GM12878 (cell line): ENCODE results near the gene MEDAG. TPM values are rescaled to one million over a fixed set of nuclear protein-coding genes. Genes with fewer than 3 reads are reported as not detected.

Source experiments
- ATAC-seq: fragments of 200-7000 bp; cut with Tn5 transposase; 3 replicates; pipeline ENCODE4 v1.9.1; 2020; ENCODE audit warnings: mild to moderate bottlenecking, moderate library complexity
- BruUV-seq: library from RNA; stranded (reverse); fragments of 400-500 nt; replicated peaks from 2 replicates; lab custom pipeline; 2021; lab: Mats Ljungman, UMichigan
- CTCF ChIA-PET: fragments of 300-600 bp; sonication (Branson Sonifier 250); formaldehyde crosslinking; extraction: SDS; loops from one replicate; lab custom pipeline; 2021; ENCODE audit warnings: inconsistent platforms; lab: Yijun Ruan, JAX
- POLR2A ChIA-PET: fragments of 350-600 bp; formaldehyde crosslinking; extraction: SDS; loops from one replicate; lab custom pipeline; 2021; ENCODE audit warnings: inconsistent platforms; lab: Charles Lee
- RAD21 ChIA-PET: fragments of 300-600 bp; sonication (Branson Sonifier 250); formaldehyde crosslinking; loops from one replicate; lab custom pipeline; 2023; ENCODE audit warnings: antibody characterized with exemption; ENCODE audit not compliant: unreplicated experiment; lab: Charles Lee
- SMC1A ChIA-PET: fragments of 300-600 bp; sonication (Branson Sonifier 250); formaldehyde crosslinking; loops from one replicate; lab custom pipeline; 2023; ENCODE audit not compliant: unreplicated experiment, uncharacterized antibody; lab: Charles Lee
- DNase-seq: peaks from one replicate; pipeline ENCODE4 v3.0.0-alpha.2; 2011; ENCODE audit warnings: low read depth, low spot score
- FAIRE-seq: peaks from 3 replicates; lab custom pipeline; 2011; peaks lifted over from hg19 to GRCh38; lab: Jason Lieb, UNC
- H2AFZ ChIP-seq: 2 replicates; pipeline ENCODE4 v1.6.0; 2011; ENCODE audit warnings: low read depth, low read length, control low read depth; ENCODE audit not compliant: control insufficient read depth
- H3K27ac ChIP-seq: 2 replicates; pipeline ENCODE4 v1.5.1; 2011; ENCODE audit warnings: control low read depth; ENCODE audit not compliant: control insufficient read depth, insufficient read depth
- H3K27me3 ChIP-seq, 2 experiments: replicated peaks in 1 of 2; 2 replicates each; pipeline versions ENCODE4 v1.6.0 to v1.6.1; 2011; ENCODE audit warnings: low read length in 1 of 2; ENCODE audit not compliant: control insufficient read depth in 2 of 2, insufficient read depth in 2 of 2
- H3K36me3 ChIP-seq, 2 experiments: 2 replicates each; pipeline ENCODE4 v1.5.1; 2011; ENCODE audit warnings: low read length in 1 of 2; ENCODE audit not compliant: control insufficient read depth in 2 of 2, insufficient read depth in 2 of 2
- H3K4me1 ChIP-seq: 2 replicates; pipeline ENCODE4 v1.6.1; 2011; ENCODE audit warnings: mild to moderate bottlenecking, low read length, moderate library complexity, mixed read lengths; ENCODE audit not compliant: control insufficient read depth, insufficient read depth
- H3K4me2 ChIP-seq: 2 replicates; pipeline ENCODE4 v1.6.0; 2011; ENCODE audit warnings: control low read depth; ENCODE audit not compliant: control insufficient read depth, insufficient read depth
- H3K4me3 ChIP-seq: fragments of 200-600 bp; sonication (generic); 2 replicates; pipeline ENCODE4 v1.5.1; 2016
- H3K79me2 ChIP-seq: 2 replicates; pipeline ENCODE4 v1.6.0; 2011; ENCODE audit warnings: low read length; ENCODE audit not compliant: control insufficient read depth, insufficient read depth
- H3K9ac ChIP-seq: 2 replicates; pipeline ENCODE4 v1.8.0; 2011; ENCODE audit warnings: low read length, control low read depth, mixed read lengths; ENCODE audit not compliant: control insufficient read depth, insufficient read depth
- H3K9me3 ChIP-seq: replicated peaks from 3 replicates; pipeline ENCODE4 v1.5.1; 2011; ENCODE audit warnings: mild to moderate bottlenecking, low read length; ENCODE audit not compliant: control insufficient read depth, insufficient read depth
- H4K20me1 ChIP-seq: 2 replicates; pipeline ENCODE4 v1.6.0; 2011; ENCODE audit not compliant: control insufficient read depth, insufficient read depth
- CTCF ChIP-seq, 3 experiments: IDR thresholded peaks in 2 of 3; conservative IDR thresholded peaks in 1 of 3; 2 replicates each; pipeline ENCODE4 v1.5.1; 2011; ENCODE audit warnings: low read depth in 3 of 3, low read length in 3 of 3, mild to moderate bottlenecking in 3 of 3, control low read depth in 2 of 3, moderate library complexity in 2 of 3, inconsistent platforms in 1 of 3, mixed read lengths in 1 of 3; ENCODE audit not compliant: control insufficient read depth in 2 of 3, insufficient read depth in 1 of 3; ENCODE audit errors: extremely low read depth in 1 of 3
- HDAC6 ChIP-seq: fragments of 200-600 bp; sonication (generic); IDR thresholded peaks from one replicate; pipeline ENCODE4 v1.8.0; 2017; ENCODE audit warnings: antibody characterized with exemption; ENCODE audit not compliant: unreplicated experiment
- IRF3 ChIP-seq: fragments of 450-650 bp; IDR thresholded peaks from 2 replicates; pipeline ENCODE4 v1.6.1; 2014; ENCODE audit warnings: mild to moderate bottlenecking
- KAT2A ChIP-seq: conservative IDR thresholded peaks from 2 replicates; pipeline ENCODE4 v1.6.1; 2011; ENCODE audit warnings: low read depth, low read length; ENCODE audit not compliant: control insufficient read depth
- RBBP5 ChIP-seq: fragments of 200-600 bp; sonication (generic); conservative IDR thresholded peaks from 2 replicates; pipeline ENCODE4 v1.6.1; 2016
- RELB ChIP-seq: fragments of 450-650 bp; IDR thresholded peaks from 2 replicates; pipeline ENCODE4 v1.6.1; 2017; ENCODE audit warnings: low read depth, mild to moderate bottlenecking, moderate library complexity
- WRNIP1 ChIP-seq: IDR thresholded peaks from 2 replicates; pipeline ENCODE4 v1.6.1; 2011; ENCODE audit warnings: low read depth, low read length, improper control_type of control experiment, borderline replicate concordance
- ZNF207 ChIP-seq: fragments of 450-650 bp; IDR thresholded peaks from 2 replicates; pipeline ENCODE4 v1.6.1; 2014; ENCODE audit warnings: antibody characterized with exemption, mild to moderate bottlenecking, borderline replicate concordance
- WGBS: methylation state at CpG from one replicate; pipeline ENCODE4 v1.1.6; 2016; ENCODE audit warnings: low lambda C conversion rate; ENCODE audit not compliant: insufficient replicate concordance, insufficient coverage; ENCODE audit errors: missing lambda C conversion rate; 5-methylcytosine and 5-hydroxymethylcytosine counted together
- in situ Hi-C: fragments of 300-500 bp; cut with MboI; formaldehyde crosslinking; loops from 9 replicates; pipeline ENCODE4 v1.14.3; 2018; ENCODE audit warnings: mixed read lengths
- intact Hi-C: fragments of 100-400 bp; cut with micrococcal nuclease; formaldehyde crosslinking; loops from one replicate; pipeline ENCODE4 v1.14.2; 2022; ENCODE audit not compliant: unreplicated experiment
- polyA plus RNA-seq, 11 experiments: library from polyadenylated mRNA; depleted of rRNA in 4 of 11; unstranded in 6 of 11; stranded (reverse) in 5 of 11; fragments of >200 nt; fragmentation: Nextera tagmentation in 4 of 11; fragmentation: Illumina TruSeq in 1 of 11; extraction: Ambion mirVana in 4 of 11; extraction: Trizol in 1 of 11; gene quantifications; 1 replicate in 1 of 11; 2 replicates in 10 of 11; pipeline versions ENCODE4 v1.2.1 to v1.2.3, GENCODE V29; 2011 to 2016; ENCODE audit warnings: inconsistent platforms in 2 of 11, missing spikeins in 2 of 11, low read depth in 1 of 11
- total RNA-seq, 4 experiments: library from RNA; depleted of rRNA in 3 of 4; stranded (reverse); fragments of >200 nt in 3 of 4; fragmentation: Illumina TruSeq in 1 of 4; extraction: Trizol in 1 of 4; gene quantifications; 2 replicates each; pipeline versions ENCODE4 v1.2.1 to v1.2.3, GENCODE V29; 2013 to 2021

The MEDAG gene
- total and polyA plus RNA-seq, 10 of the 15 experiments (the other 5 are each of a cell fraction or from before 2014, with no cell fraction given) = 0.03 TPM; not detected in 9

GRCh38 chr13:30957258-30957943 is 51.3 kb downstream of the MEDAG start:
- Histone ChIP-seq H3K27me3 (no peaks in the 10 kb centered on the region; a peak in 1 of 4 replicates), H3K4me2 (no peak overlapping the region), H3K36me3 (no peaks in the 10 kb centered on the region), H3K4me3 (no peak overlapping the region), H3K9ac (no peak overlapping the region), H2AFZ (no peak overlapping the region), H3K9me3 (no peaks in the 10 kb centered on the region), H3K27ac (no peak overlapping the region), H3K4me1 (no peaks in the 10 kb centered on the region), H3K79me2 (no peaks in the 10 kb centered on the region), H4K20me1 (no peaks in the 10 kb centered on the region)
- CTCF ChIA-PET = no interaction called here
- intact Hi-C loops (no loop called here), in situ Hi-C loops (no loop called here)
- BruUV-seq = no TSS peak
- RAD21 ChIA-PET = no interaction called here
- TF ChIP-seq RELB = no peak
- TF ChIP-seq IRF3 = no peak
- TF ChIP-seq RBBP5 = no peak
- TF ChIP-seq WRNIP1 = no peak
- no peak for TF ChIP-seq KAT2A
- no peak for TF ChIP-seq HDAC6
- no peak for TF ChIP-seq CTCF (IDR thresholded peaks at IDR 0.05 in 2 of 3, conservative IDR thresholded peaks at IDR 0.05 in 1 of 3; ENCODE audit: control insufficient read depth in 2 of 3, extremely low read depth in 1 of 3, insufficient read depth in 1 of 3, low read depth in 3 of 3, low read length in 3 of 3)
- TF ChIP-seq ZNF207 = no peak
- 32% methylated on average over 5 of the region's 5 CpGs for WGBS
- no peak for ATAC-seq
- POLR2A ChIA-PET = no interaction called here
- SMC1A ChIA-PET = no interaction called here
- DNase-seq = no peak
- no peak for FAIRE-seq
